Mesenchymal stem cell (in vitro differentiated cells and primary cell): ENCODE measurements around the gene SLC12A2.

ENCODE experiments used
- DNase-seq: peaks from one replicate; pipeline ENCODE4 v3.0.0-alpha.2; 2013
- H2AFZ ChIP-seq: one replicate; pipeline ENCODE4 v1.6.1; 2013; ENCODE audit warnings: low read depth, mild to moderate bottlenecking, control low read depth, inconsistent platforms, low read length, moderate library complexity
- H2AK5ac ChIP-seq: 2 replicates; pipeline ENCODE4 v1.6.1; 2013; ENCODE audit warnings: low read length, moderate library complexity, mild to moderate bottlenecking, inconsistent platforms; ENCODE audit not compliant: severe bottlenecking
- H2BK120ac ChIP-seq: one replicate; pipeline ENCODE4 v1.6.1; 2013; ENCODE audit warnings: low read depth, mild to moderate bottlenecking, inconsistent platforms, low read length, moderate library complexity
- H2BK12ac ChIP-seq, 2 experiments: one replicate each; pipeline ENCODE4 v1.6.1; 2013; ENCODE audit warnings: inconsistent platforms in 2 of 2, low read length in 2 of 2, mild to moderate bottlenecking in 2 of 2, moderate library complexity in 2 of 2, control low read depth in 1 of 2
- H2BK15ac ChIP-seq: one replicate; pipeline ENCODE4 v1.6.1; 2013; ENCODE audit warnings: mild to moderate bottlenecking, low read depth, inconsistent platforms; ENCODE audit not compliant: poor library complexity, severe bottlenecking
- H2BK5ac ChIP-seq: 2 replicates; pipeline ENCODE4 v1.6.1; 2013; ENCODE audit warnings: low read depth, mild to moderate bottlenecking, low read length, control low read depth, inconsistent platforms; ENCODE audit not compliant: poor library complexity, severe bottlenecking
- H3K14ac ChIP-seq, 2 experiments: one replicate each; pipeline ENCODE4 v1.6.1; 2013; ENCODE audit warnings: inconsistent platforms in 2 of 2, low read length in 2 of 2, control low read depth in 1 of 2, mild to moderate bottlenecking in 1 of 2, moderate library complexity in 1 of 2
- H3K18ac ChIP-seq, 2 experiments: one replicate each; pipeline ENCODE4 v1.6.1; 2013; ENCODE audit warnings: inconsistent platforms in 2 of 2, low read length in 2 of 2, control low read depth in 1 of 2, low read depth in 1 of 2, mild to moderate bottlenecking in 1 of 2
- H3K23ac ChIP-seq, 2 experiments: one replicate each; pipeline ENCODE4 v1.6.1; 2013; ENCODE audit warnings: inconsistent platforms in 2 of 2, low read length in 2 of 2, mild to moderate bottlenecking in 2 of 2, moderate library complexity in 2 of 2, control low read depth in 1 of 2
- H3K27ac ChIP-seq: 2 replicates; pipeline ENCODE4 v1.5.1; 2013; ENCODE audit warnings: mild to moderate bottlenecking, moderate library complexity, low read length, control low read depth, inconsistent platforms; ENCODE audit not compliant: poor library complexity, severe bottlenecking
- H3K27me3 ChIP-seq, 2 experiments: 2 replicates each; pipeline versions ENCODE4 v1.6.1 to v1.7.0; 2013; ENCODE audit warnings: low read length in 2 of 2, mild to moderate bottlenecking in 2 of 2, moderate library complexity in 2 of 2, control low read depth in 1 of 2, inconsistent platforms in 1 of 2; ENCODE audit not compliant: control insufficient read depth in 1 of 2, insufficient read depth in 1 of 2
- H3K36me3 ChIP-seq, 2 experiments: 2 replicates each; pipeline versions ENCODE4 v1.6.1 to v1.7.0; 2013; ENCODE audit warnings: low read length in 2 of 2, control low read depth in 1 of 2, inconsistent platforms in 1 of 2, low read depth in 1 of 2, mild to moderate bottlenecking in 1 of 2; ENCODE audit not compliant: insufficient read depth in 2 of 2, control insufficient read depth in 1 of 2
- H3K4ac ChIP-seq, 2 experiments: one replicate each; pipeline ENCODE4 v1.6.1; 2013; ENCODE audit warnings: inconsistent platforms in 2 of 2, low read length in 2 of 2, mild to moderate bottlenecking in 2 of 2, moderate library complexity in 2 of 2, control low read depth in 1 of 2, low read depth in 1 of 2
- H3K4me1 ChIP-seq: 2 replicates; pipeline ENCODE4 v1.6.1; 2013; ENCODE audit warnings: low read depth, low read length, control low read depth; ENCODE audit not compliant: control insufficient read depth, insufficient read depth
- H3K4me2 ChIP-seq: 2 replicates; pipeline ENCODE4 v1.6.1; 2013; ENCODE audit warnings: low read length, mild to moderate bottlenecking, inconsistent platforms; ENCODE audit not compliant: poor library complexity, severe bottlenecking
- H3K4me3 ChIP-seq, 2 experiments: 2 replicates each; pipeline versions ENCODE4 v1.5.1 to v1.7.0; 2013; ENCODE audit warnings: low read length in 2 of 2, mild to moderate bottlenecking in 2 of 2, control low read depth in 1 of 2, low read depth in 1 of 2; ENCODE audit not compliant: insufficient read depth in 1 of 2
- H3K79me1 ChIP-seq: replicated peaks from 2 replicates; pipeline ENCODE4 v1.6.1; 2013; ENCODE audit warnings: mild to moderate bottlenecking, control low read depth, low read length, inconsistent platforms; ENCODE audit not compliant: poor library complexity, severe bottlenecking
- H3K9ac ChIP-seq: 2 replicates; pipeline ENCODE4 v1.7.0; 2013; ENCODE audit warnings: mild to moderate bottlenecking, low read length, moderate library complexity
- H3K9me3 ChIP-seq: 2 replicates; pipeline ENCODE4 v1.7.0; 2013; ENCODE audit warnings: mild to moderate bottlenecking, low read length; ENCODE audit not compliant: control insufficient read depth
- H4K8ac ChIP-seq: one replicate; pipeline ENCODE4 v1.6.1; 2013; ENCODE audit warnings: inconsistent platforms, mild to moderate bottlenecking, low read length, moderate library complexity
- H4K91ac ChIP-seq: one replicate; pipeline ENCODE4 v1.6.1; 2013; ENCODE audit warnings: mild to moderate bottlenecking, low read length, inconsistent platforms
- WGBS: methylation state at CpG from one replicate; pipeline ENCODE4 v1.1.7; 2013; ENCODE audit warnings: mixed read lengths; 5-methylcytosine and 5-hydroxymethylcytosine counted together

SLC12A2 gene

DNA sequence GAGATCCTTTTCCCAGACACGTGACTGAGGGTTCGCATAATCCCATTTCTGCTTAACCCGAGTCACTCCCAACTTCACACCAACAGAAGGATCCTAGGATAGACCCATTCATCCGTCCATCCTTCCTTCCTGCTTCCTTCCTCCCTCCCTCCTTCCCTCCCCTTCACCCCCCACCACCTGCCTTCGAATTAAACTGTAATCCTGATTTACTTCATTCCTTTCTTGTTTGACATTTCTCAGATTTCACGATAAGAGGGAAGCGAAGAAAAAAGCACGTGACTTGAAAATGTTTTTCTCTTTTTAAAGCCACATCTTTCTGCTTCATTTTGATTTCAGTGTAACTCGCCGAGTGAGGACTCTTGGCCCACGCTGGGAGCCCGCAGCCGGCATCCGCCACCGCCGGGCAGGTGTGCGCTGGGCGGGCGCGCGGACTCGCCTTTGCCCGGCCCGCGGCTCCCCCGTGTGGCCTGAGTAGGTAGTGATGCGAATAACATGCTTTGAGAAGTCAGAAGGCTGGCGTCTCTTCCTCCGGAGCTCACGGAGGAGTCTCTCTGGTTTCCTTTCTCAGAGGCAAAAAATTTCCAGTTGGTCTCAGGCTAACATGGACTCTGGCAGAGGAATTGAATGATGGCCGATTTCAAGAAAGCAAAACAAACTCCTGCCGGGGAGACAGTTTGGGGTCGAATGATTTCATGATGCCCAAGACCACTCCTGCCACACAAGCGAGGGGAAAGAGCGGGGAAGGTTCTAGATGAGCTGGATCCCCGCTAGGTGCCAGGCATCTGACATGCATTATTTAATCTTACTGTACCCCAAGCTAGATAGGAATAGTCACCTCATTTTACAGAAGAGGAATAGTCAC is 117.7 kb downstream of the SLC12A2 start:
- no peak overlapping the region for H3K14ac ChIP-seq
- no peak overlapping the region for H3K27ac ChIP-seq
- H4K8ac ChIP-seq, result no peak overlapping the region
- H2AFZ ChIP-seq, result no peak overlapping the region
- H3K27me3 ChIP-seq, result peaks cover 0 to 7% of the 10 kb centered on the region in 2 experiments
- H3K36me3 ChIP-seq, result no peaks in the 10 kb centered on the region
- H3K4me2 ChIP-seq, result peak overlapping the region; percentile 58
- WGBS, result 15% methylated on average over 36 of the region's 36 CpGs
- H2AK5ac ChIP-seq, result no peak overlapping the region
- no peak overlapping the region for H2BK5ac ChIP-seq
- no peaks in the 10 kb centered on the region for H3K9me3 ChIP-seq
- H2BK12ac ChIP-seq, result no peak overlapping the region
- DNase-seq, result peak; percentile 51
- no peak overlapping the region for H2BK15ac ChIP-seq
- no peaks in the 10 kb centered on the region for H3K79me1 ChIP-seq
- peak overlapping the region; percentile 48 for H3K9ac ChIP-seq
- no peak overlapping the region for H3K18ac ChIP-seq
- peak overlapping the region in 1 of 2 experiments; percentile 67 for H3K4me3 ChIP-seq
- no peak overlapping the region for H3K4ac ChIP-seq
- no peak overlapping the region for H2BK120ac ChIP-seq
- no peak overlapping the region for H4K91ac ChIP-seq
- H3K23ac ChIP-seq, result no peak overlapping the region
- H3K4me1 ChIP-seq, result peaks cover 10% of the 10 kb centered on the region

DNA sequence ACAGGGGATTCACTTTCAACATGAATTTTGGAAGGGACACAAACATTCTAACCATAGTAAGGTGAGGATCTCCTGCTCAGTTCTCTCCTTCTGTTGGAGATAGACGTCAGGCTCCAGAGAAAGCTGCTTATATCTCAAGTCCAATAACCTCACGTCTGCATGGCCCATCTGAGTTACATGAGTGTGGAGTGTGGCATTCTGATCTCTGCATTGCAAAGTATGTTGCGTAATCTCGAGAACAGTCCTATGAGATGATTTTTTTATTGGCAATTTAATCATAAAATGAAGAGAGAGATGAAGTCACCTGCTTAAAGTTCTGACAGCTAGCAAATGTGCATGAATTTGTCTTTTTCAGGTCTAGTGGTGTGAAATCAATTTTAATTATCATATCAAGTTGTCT is 118.8 kb downstream of the SLC12A2 start:
- Histone ChIP-seq H2BK15ac (no peak overlapping the region), H3K4me2 (no peak overlapping the region), H2AK5ac (no peak overlapping the region), H4K8ac (no peak overlapping the region), H3K4ac (no peak overlapping the region), H2BK120ac (no peak overlapping the region), H2BK5ac (no peak overlapping the region), H3K4me1 (peaks cover 10% of the 10 kb centered on the region), H2AFZ (no peak overlapping the region), H4K91ac (no peak overlapping the region), H3K79me1 (no peaks in the 10 kb centered on the region), H3K14ac (no peak overlapping the region), H2BK12ac (no peak overlapping the region), H3K23ac (no peak overlapping the region), H3K4me3 (no peak overlapping the region), H3K18ac (no peak overlapping the region), H3K9me3 (no peaks in the 10 kb centered on the region), H3K9ac (no peak overlapping the region), H3K36me3 (no peaks in the 10 kb centered on the region), H3K27me3 (peaks cover 0 to 7% of the 10 kb centered on the region in 2 experiments), H3K27ac (no peak overlapping the region)
- 73% methylated on average over 4 of the region's 4 CpGs for WGBS
- DNase-seq, result no peak

DNA sequence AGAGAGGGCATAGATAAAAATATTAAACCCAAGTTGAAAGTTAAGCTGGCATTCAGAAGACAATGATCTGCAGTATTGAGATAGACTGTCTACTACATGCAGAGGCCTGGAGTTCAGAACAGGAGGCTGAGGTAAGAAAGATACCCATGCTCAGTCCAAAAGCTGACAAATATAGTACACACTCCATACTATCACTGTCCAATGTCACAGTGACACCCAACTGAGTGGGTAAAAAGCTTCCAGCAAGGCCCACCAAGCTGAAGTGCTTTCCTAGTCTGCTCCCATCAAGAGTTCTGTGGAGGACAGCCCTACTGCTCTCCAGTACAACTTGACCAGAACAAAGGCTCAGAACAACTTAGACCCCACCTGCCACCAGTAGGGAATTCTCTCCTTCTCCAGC is 124.9 kb downstream of the SLC12A2 start:
- H2BK120ac ChIP-seq, result no peak overlapping the region
- H3K23ac ChIP-seq, result no peak overlapping the region
- no peaks in the 10 kb centered on the region for H3K79me1 ChIP-seq
- H3K18ac ChIP-seq, result no peak overlapping the region
- no peak overlapping the region for H4K91ac ChIP-seq
- H2AFZ ChIP-seq, result no peak overlapping the region
- no peak for DNase-seq
- no peak overlapping the region for H3K14ac ChIP-seq
- no peaks in the 10 kb centered on the region for H3K27me3 ChIP-seq
- H4K8ac ChIP-seq, result no peak overlapping the region
- H3K36me3 ChIP-seq, result no peaks in the 10 kb centered on the region
- H3K4ac ChIP-seq, result no peak overlapping the region
- no peaks in the 10 kb centered on the region for H3K4me1 ChIP-seq
- no peak overlapping the region for H3K4me3 ChIP-seq
- H3K27ac ChIP-seq, result no peak overlapping the region
- no peak overlapping the region for H3K4me2 ChIP-seq
- H2BK12ac ChIP-seq, result no peak overlapping the region
- H2BK15ac ChIP-seq, result no peak overlapping the region
- H3K9me3 ChIP-seq, result no peaks in the 10 kb centered on the region
- H2AK5ac ChIP-seq, result no peak overlapping the region
- no peak overlapping the region for H2BK5ac ChIP-seq
- no peak overlapping the region for H3K9ac ChIP-seq

DNA sequence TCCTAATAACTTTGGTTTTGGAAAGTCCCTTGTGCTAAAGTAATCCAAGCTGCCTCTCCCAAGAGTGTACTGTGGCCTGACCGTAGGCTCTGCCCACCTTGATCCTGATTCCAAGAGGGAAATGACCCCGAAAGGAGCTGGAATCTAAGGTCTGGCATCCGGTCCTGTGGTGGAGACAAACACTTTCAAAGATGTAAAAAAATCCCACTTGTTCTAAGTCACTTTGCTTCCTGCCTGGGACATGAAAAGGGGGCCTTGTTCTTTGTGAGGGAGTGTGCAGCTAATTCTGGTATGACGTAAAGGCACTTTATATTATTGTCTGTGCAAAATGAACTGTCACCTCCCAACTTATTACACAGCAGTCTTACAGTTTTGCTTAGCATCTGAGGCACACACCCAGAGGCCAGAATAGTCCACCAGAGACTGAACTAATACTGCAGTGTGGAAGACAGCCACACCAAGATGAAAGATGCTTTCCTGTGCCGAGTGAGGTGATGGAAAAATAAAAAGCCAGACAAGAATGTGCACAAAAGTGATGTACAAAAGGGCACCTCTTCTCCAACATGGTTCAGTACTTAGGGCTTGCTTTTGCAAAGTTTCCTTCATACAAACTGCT is 128.7 kb downstream of the SLC12A2 start:
- H4K91ac ChIP-seq, result no peak overlapping the region
- H3K23ac ChIP-seq, result no peak overlapping the region
- H3K27me3 ChIP-seq, result no peaks in the 10 kb centered on the region
- no peak overlapping the region for H3K9ac ChIP-seq
- no peak overlapping the region for H2BK5ac ChIP-seq
- no peak overlapping the region for H2BK15ac ChIP-seq
- no peaks in the 10 kb centered on the region for H3K36me3 ChIP-seq
- H2AFZ ChIP-seq, result no peak overlapping the region
- H3K79me1 ChIP-seq, result no peaks in the 10 kb centered on the region
- 55% methylated on average over 5 of the region's 5 CpGs for WGBS
- H3K14ac ChIP-seq, result no peak overlapping the region
- no peak overlapping the region for H3K4me3 ChIP-seq
- H3K27ac ChIP-seq, result no peak overlapping the region
- H3K18ac ChIP-seq, result no peak overlapping the region
- H3K4me1 ChIP-seq, result peaks cover 9% of the 10 kb centered on the region
- H4K8ac ChIP-seq, result no peak overlapping the region
- H2AK5ac ChIP-seq, result no peak overlapping the region
- H3K4me2 ChIP-seq, result no peak overlapping the region
- no peak overlapping the region for H3K4ac ChIP-seq
- no peak overlapping the region for H2BK12ac ChIP-seq
- H3K9me3 ChIP-seq, result no peaks in the 10 kb centered on the region
- no peak for DNase-seq
- H2BK120ac ChIP-seq, result no peak overlapping the region
